HFF-Myc (cell line): ENCODE data around the gene NDC80.

Experiments
- DNase-seq: peaks from one replicate; pipeline ENCODE4 v3.0.0-alpha.2; 2011; ENCODE audit warnings: low read depth; ENCODE audit errors: extremely low read depth
- H3K4me3 ChIP-seq: replicated peaks from 2 replicates; pipeline ENCODE4 v1.5.1; 2011; ENCODE audit warnings: low read depth, mild to moderate bottlenecking, control low read depth, low read length
- CTCF ChIP-seq: IDR thresholded peaks from 2 replicates; pipeline ENCODE4 v1.5.1; 2012; ENCODE audit warnings: mild to moderate bottlenecking, low read depth, low read length, control low read depth; ENCODE audit errors: missing control alignments

The NDC80 gene

GRCh38 chr18:2534906-2535305, 36.5 kb upstream of the NDC80 start:
- TF ChIP-seq CTCF, result no peak
- H3K4me3 ChIP-seq, result no peak overlapping the region
- DNase-seq, result no peak

- DNase-seq, result no peak
- TF ChIP-seq CTCF, result no peak
Observed at GRCh38 chr18:2535419-2535910, 35.9 kb upstream of the NDC80 start.

GRCh38 chr18:2536063-2536462, 35.3 kb upstream of the NDC80 start:
- no peak overlapping the region for H3K4me3 ChIP-seq
- DNase-seq, result no peak
- no peak for TF ChIP-seq CTCF

More at GRCh38 chr18:2535419-2535910, 35.9 kb upstream of the NDC80 start:
- no peak overlapping the region for H3K4me3 ChIP-seq

- TF ChIP-seq CTCF, result no peak
- DNase-seq, result no peak
- no peak overlapping the region for H3K4me3 ChIP-seq
Observed at GRCh38 chr18:2536493-2536892, 34.9 kb upstream of the NDC80 start.

GRCh38 chr18:2537296-2537695, 34.1 kb upstream of the NDC80 start:
- no peak for TF ChIP-seq CTCF
- DNase-seq, result no peak
- H3K4me3 ChIP-seq, result no peak overlapping the region

- TF ChIP-seq CTCF, result no peak
- DNase-seq, result no peak
- H3K4me3 ChIP-seq, result no peak overlapping the region
Observed at GRCh38 chr18:2538236-2538635, 33.1 kb upstream of the NDC80 start.

- TF ChIP-seq CTCF, result no peak
- H3K4me3 ChIP-seq, result no peak overlapping the region
- DNase-seq, result no peak
Observed at GRCh38 chr18:2538844-2539243, 32.5 kb upstream of the NDC80 start.
